Ovary (tissue), 10 donors: ENCODE data around the gene PLA2G4D. TPM values are rescaled to one million over a fixed set of nuclear protein-coding genes. Genes with fewer than 3 reads are reported as not detected.

Experiments
- DNase-seq, 5 donors: peaks; one replicate each; pipeline ENCODE4 v3.0.0-alpha.2; 2019 to 2020
- H3K27ac ChIP-seq, 2 donors: fragments of 200-600 bp; one replicate each; pipeline versions ENCODE4 v1.5.1 to v1.8.0; 2019 to 2022
- H3K27me3 ChIP-seq: fragments of 200-600 bp; one replicate; pipeline ENCODE4 v1.8.0; 2022
- H3K36me3 ChIP-seq: fragments of 200-600 bp; sonication (generic); one replicate; pipeline ENCODE4 v1.5.1; 2019
- H3K4me1 ChIP-seq: one replicate; pipeline ENCODE4 v1.8.1; 2013; ENCODE audit warnings: mild to moderate bottlenecking, moderate library complexity; ENCODE audit not compliant: insufficient read depth
- H3K4me3 ChIP-seq: fragments of 200-600 bp; sonication (generic); one replicate; pipeline ENCODE4 v1.5.1; 2017
- H3K9me3 ChIP-seq, 2 donors: fragments of 200-600 bp in 1 of 2; sonication (generic) in 1 of 2; one replicate each; pipeline versions ENCODE4 v1.5.1 to v1.8.1; 2013 to 2019; ENCODE audit warnings: mild to moderate bottlenecking in 1 of 2, moderate library complexity in 1 of 2
- EP300 ChIP-seq: sonication (generic); formaldehyde crosslinking; IDR thresholded peaks from one replicate; pipeline ENCODE4 v1.6.1; 2017; ENCODE audit warnings: antibody characterized with exemption
- POLR2A ChIP-seq: fragments of 450-650 bp; IDR thresholded peaks from one replicate; pipeline ENCODE4 v1.6.1; 2017; ENCODE audit warnings: antibody characterized with exemption, mild to moderate bottlenecking, moderate library complexity
- WGBS, 3 donors: extraction: QIAGEN DNeasy Blood & Tissue Kit in 1 of 3; methylation state at CpG; one replicate each; pipeline versions ENCODE4 v1.1.5 to v1.1.7; 2013 to 2017; 5-methylcytosine and 5-hydroxymethylcytosine counted together
- intact Hi-C, 4 donors: fragments of 100-400 bp; cut with DNase I; formaldehyde crosslinking; loops; one replicate each; pipeline versions ENCODE4 v1.11.0 to v1.15.1; 2022 to 2023
- long read RNA-seq, 3 donors: library from polyadenylated mRNA in 2 of 3; unstranded in 2 of 3; transcript quantifications; one replicate each; pipeline ENCODE4 v2.0.0 and lab custom pipeline, GENCODE V29; 2021 to 2026
- polyA plus RNA-seq, 2 donors: library from polyadenylated mRNA; stranded (reverse); fragments of 200-250 nt in 1 of 2; fragments of 350-450 nt in 1 of 2; fragmentation: Illumina TruSeq in 1 of 2; extraction: RNeasy Lipid Tissue Mini Kit (QIAGEN cat#74804) in 1 of 2; gene quantifications; one replicate each; pipeline ENCODE4 v1.2.3, GENCODE V29; 2013 to 2014
- total RNA-seq, 7 donors: library from RNA; depleted of rRNA in 2 of 7; stranded (reverse); fragments of >200 nt in 2 of 7; fragmentation: NEBNext Ultra II Directional in 3 of 7; extraction: Animal tissue kit (Norgen Biotek cat#: 25700) in 3 of 7; gene quantifications; one replicate each; pipeline versions ENCODE4 v1.1.0 to v1.2.4, GENCODE V29; 2016 to 2023
- TF ChIP-seq, protein P1 (sequence below), 3 donors: fragments of 450-650 bp in 2 of 3; fragments of 200-600 bp in 1 of 3; IDR thresholded peaks; one replicate each; pipeline versions ENCODE4 v1.5.1 to v1.8.0; 2016 to 2022; ENCODE audit warnings: antibody characterized with exemption in 3 of 3, mild to moderate bottlenecking in 1 of 3
- donor health status: DM: no; HTN: no; CAD: no; lungs with moderate emphysema.
- donor health status: DM: no; HTN: no; CAD: no.
- donor health status: Bipolar disorder and iron deficiency.
- donor health status: DM: yes; HTN: yes; CAD: no.
- donor health status: DM: no; HTN: no; CAD: no.
- donor health status: DM: yes; HTN: yes; CAD: no.

The PLA2G4D gene, protein sequence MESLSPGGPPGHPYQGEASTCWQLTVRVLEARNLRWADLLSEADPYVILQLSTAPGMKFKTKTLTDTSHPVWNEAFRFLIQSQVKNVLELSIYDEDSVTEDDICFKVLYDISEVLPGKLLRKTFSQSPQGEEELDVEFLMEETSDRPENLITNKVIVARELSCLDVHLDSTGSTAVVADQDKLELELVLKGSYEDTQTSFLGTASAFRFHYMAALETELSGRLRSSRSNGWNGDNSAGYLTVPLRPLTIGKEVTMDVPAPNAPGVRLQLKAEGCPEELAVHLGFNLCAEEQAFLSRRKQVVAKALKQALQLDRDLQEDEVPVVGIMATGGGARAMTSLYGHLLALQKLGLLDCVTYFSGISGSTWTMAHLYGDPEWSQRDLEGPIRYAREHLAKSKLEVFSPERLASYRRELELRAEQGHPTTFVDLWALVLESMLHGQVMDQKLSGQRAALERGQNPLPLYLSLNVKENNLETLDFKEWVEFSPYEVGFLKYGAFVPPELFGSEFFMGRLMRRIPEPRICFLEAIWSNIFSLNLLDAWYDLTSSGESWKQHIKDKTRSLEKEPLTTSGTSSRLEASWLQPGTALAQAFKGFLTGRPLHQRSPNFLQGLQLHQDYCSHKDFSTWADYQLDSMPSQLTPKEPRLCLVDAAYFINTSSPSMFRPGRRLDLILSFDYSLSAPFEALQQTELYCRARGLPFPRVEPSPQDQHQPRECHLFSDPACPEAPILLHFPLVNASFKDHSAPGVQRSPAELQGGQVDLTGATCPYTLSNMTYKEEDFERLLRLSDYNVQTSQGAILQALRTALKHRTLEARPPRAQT
- total RNA-seq (under 1 TPM in 2 of 7 donors, not detected in 5; 0.11 to 0.12 TPM), polyA plus RNA-seq (not detected)
- long read RNA-seq, donor 1: 0 reads
- long read RNA-seq, donor 2: 0 reads
- long read RNA-seq, donor 3: 0 reads

DNA sequence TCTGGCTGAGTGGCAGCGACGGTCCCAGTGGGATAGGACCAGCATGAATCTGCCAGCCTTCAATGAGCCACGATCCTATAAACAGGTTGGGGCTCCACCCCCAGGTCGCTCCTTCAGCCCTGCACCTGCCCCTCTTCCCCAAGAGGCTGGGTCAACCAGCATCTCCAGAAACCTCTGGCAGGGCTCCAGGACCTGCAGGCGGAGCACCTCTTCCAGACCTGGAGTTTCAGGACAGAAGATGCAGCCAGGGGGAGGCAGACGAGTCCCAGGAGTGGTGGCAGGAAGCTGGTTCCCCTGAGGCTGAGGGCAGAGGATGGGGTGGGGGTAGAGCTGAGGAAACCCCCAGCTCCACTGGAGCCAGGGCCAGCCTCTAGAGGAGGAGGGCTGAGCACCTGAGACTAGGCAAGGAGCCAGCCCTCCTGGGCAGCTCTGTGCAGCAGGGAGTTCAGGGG lies at the start of gene PLA2G4D:
Gene PLA2G4D (minus strand): TSS at position 51 of the 452 bp plus-strand sequence. CDS start 103 bp downstream, outside the sequence.
- Histone ChIP-seq H3K27ac (no peak within 1 kb of the TSS), H3K9me3 (no peaks in the 10 kb centered on the region), H3K4me1 (no peaks in the 10 kb centered on the region), H3K27me3 (no peaks in the 10 kb centered on the region), H3K36me3 (no peaks in the 10 kb centered on the region), H3K4me3 (no peak within 1 kb of the TSS)
- TF ChIP-seq, protein P1, sequence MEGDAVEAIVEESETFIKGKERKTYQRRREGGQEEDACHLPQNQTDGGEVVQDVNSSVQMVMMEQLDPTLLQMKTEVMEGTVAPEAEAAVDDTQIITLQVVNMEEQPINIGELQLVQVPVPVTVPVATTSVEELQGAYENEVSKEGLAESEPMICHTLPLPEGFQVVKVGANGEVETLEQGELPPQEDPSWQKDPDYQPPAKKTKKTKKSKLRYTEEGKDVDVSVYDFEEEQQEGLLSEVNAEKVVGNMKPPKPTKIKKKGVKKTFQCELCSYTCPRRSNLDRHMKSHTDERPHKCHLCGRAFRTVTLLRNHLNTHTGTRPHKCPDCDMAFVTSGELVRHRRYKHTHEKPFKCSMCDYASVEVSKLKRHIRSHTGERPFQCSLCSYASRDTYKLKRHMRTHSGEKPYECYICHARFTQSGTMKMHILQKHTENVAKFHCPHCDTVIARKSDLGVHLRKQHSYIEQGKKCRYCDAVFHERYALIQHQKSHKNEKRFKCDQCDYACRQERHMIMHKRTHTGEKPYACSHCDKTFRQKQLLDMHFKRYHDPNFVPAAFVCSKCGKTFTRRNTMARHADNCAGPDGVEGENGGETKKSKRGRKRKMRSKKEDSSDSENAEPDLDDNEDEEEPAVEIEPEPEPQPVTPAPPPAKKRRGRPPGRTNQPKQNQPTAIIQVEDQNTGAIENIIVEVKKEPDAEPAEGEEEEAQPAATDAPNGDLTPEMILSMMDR (IDR thresholded peaks at IDR 0.05): no peak
- TF ChIP-seq POLR2A (no peak), EP300 (no peak)
- WGBS, 3 donors: 76 to 80% (median 76%) methylated on average over 6 of the region's 6 CpGs
- intact Hi-C loops: no loop called here
- no peak for DNase-seq

DNA sequence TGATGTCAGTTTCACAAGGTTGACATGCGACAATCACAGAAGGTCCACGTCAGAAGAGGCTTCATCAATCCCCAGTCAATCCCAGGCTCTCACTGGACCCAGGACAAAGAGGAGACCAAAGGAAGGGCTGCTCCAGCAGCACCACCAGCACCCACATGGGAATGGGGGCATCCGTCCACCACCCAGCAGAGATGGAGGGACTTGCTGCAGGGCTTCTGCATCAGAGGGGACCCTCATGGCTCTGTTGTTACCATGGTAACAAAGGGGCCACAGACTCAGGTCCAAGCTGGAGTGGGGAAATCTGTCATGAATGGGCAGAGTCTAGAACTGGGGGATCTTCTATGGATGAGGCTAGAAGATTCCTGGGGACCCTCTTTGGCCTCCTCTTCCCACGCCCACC lies 49.0 kb upstream of the PLA2G4D start:
- Histone ChIP-seq H3K9me3 (no peaks in the 10 kb centered on the region), H3K36me3 (no peaks in the 10 kb centered on the region), H3K4me1 (peaks cover 1% of the 10 kb centered on the region), H3K4me3 (no peak overlapping the region), H3K27me3 (no peaks in the 10 kb centered on the region), H3K27ac (no peak overlapping the region)
- no peak for TF ChIP-seq POLR2A
- TF ChIP-seq, protein P1 (IDR thresholded peaks at IDR 0.05): no peak
- TF ChIP-seq EP300: no peak
- intact Hi-C loops: no loop called here
- 90 to 92% (median 91%) methylated on average over 4 of the region's 4 CpGs for WGBS, 3 donors
- peak in 1 of 5 donors; percentile 6 for DNase-seq

DNA sequence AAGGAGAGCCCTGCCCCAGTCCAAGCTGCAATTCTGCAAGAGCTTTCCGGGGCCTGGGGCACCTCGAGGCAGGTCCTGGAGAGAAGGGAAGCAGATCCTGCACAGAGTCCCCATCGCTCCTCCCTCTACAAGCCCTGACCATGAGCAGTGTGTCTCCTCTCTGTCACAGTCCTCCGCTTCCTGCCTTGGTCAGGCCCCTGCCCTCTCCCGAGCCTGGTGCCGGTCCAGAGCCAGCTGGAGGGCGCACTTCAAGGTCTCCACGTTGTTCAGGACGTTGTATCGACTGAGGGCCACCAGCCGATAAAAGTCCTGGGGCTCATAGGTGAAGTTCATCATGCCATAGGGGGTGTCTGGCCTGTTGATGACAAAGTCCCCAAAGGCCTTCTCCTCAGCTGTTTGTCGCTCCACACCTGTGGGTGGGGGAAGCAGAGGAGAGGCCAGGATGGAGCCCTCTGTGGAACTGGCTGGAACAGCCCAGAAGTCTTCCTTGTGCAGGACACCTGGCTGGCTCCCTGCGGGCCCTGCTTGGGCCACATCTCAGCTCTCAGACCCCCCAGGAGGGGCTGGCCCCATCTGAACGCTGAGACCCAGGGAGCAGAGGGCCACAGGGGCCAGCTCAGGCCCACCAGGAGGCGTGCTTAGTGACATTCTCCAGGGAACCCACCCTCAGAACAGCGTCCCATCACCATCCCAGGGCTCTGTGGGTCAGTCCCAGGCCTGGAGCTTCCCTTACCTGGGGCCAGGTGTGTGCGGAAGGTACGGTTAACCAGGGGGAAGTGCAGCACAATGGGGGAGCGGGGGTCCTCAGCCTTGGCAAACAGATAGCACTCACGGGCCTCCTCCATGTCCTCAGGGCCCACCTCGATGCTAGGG lies 47.7 kb upstream of the PLA2G4D start:
- Histone ChIP-seq H3K27me3 (no peaks in the 10 kb centered on the region), H3K4me1 (peaks cover 1% of the 10 kb centered on the region), H3K9me3 (no peaks in the 10 kb centered on the region), H3K27ac (no peak overlapping the region), H3K4me3 (no peak overlapping the region), H3K36me3 (no peaks in the 10 kb centered on the region)
- WGBS, 3 donors: 78 to 84% (median 80%) methylated on average over 21 of the region's 21 CpGs
- intact Hi-C loops: no loop called here
- TF ChIP-seq EP300 (no peak), POLR2A (no peak)
- TF ChIP-seq, protein P1 (IDR thresholded peaks at IDR 0.05): no peak
- DNase-seq: peak in 1 of 5 donors; percentile 26

DNA sequence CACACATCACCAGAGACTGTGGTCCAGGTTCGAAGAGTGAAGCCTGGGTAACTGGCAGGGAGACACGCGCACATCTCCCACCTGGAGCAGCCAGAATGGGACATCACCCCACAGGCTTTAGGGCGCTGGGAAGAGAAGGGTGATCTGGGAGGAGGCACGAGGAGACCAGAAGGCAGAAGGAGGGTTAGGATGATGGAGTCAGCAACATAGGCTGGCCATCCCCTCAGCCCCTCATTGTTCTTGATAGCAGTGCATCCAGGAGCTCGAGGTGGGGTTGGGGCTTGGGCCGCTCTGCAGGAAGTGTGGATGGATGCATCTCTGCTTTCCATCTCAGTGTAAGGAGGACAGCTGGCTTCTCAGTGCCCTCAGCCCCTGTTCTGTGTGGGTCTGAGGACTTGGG lies 46.9 kb upstream of the PLA2G4D start:
- WGBS, 3 donors: 86 to 90% (median 90%) methylated on average over 7 of the region's 7 CpGs
- TF ChIP-seq, protein P1 (IDR thresholded peaks at IDR 0.05): no peak
- H3K36me3 ChIP-seq: no peaks in the 10 kb centered on the region
- no peaks in the 10 kb centered on the region for H3K9me3 ChIP-seq
- intact Hi-C loops: no loop called here
- H3K4me3 ChIP-seq: no peak overlapping the region
- DNase-seq: peak in 1 of 5 donors; percentile 7
- H3K4me1 ChIP-seq: no peaks in the 10 kb centered on the region
- no peak overlapping the region for H3K27ac ChIP-seq
- no peaks in the 10 kb centered on the region for H3K27me3 ChIP-seq
